Astrocyte of the hippocampus (primary cell): ENCODE results near the gene INTS4.
"Not testable (repeated sequence)": the region's sequence is repeated elsewhere in the genome, so short reads cannot be mapped to it uniquely, and the experiment has no call there.

Experiments used
- DNase-seq: peaks from one replicate; pipeline ENCODE4 v3.0.0; 2011; ENCODE audit warnings: low read depth, low spot score

INTS4 gene

GRCh38 chr11:78025378-78025777 lies 30.9 kb upstream of the INTS4 start:
- no peak for DNase-seq

- DNase-seq, result no peak
Measured at GRCh38 chr11:78023426-78023825, 29.0 kb upstream of the INTS4 start.

GRCh38 chr11:78022397-78023396 lies 28.2 kb upstream of the INTS4 start, which contains the start of gene KCTD14:
Gene KCTD14, minus strand, starts transcription at chr11:78023276. Its CDS starts 27 bp downstream, at chr11:78023249.
- peak; percentile 53 for DNase-seq

- DNase-seq, result no peak
Measured at GRCh38 chr11:78021611-78022010, 27.1 kb upstream of the INTS4 start.

GRCh38 chr11:78020246-78020645 lies 25.8 kb upstream of the INTS4 start:
- peak; percentile 48 for DNase-seq

GRCh38 chr11:78019808-78020207 lies 25.3 kb upstream of the INTS4 start:
- peak; percentile 52 for DNase-seq

- no peak for DNase-seq
Measured at GRCh38 chr11:78015878-78016277, 21.4 kb upstream of the INTS4 start.

GRCh38 chr11:78014937-78015520 lies 20.6 kb upstream of the INTS4 start:
- DNase-seq, result not testable (repeated sequence)

- DNase-seq, result no peak
Measured at GRCh38 chr11:78011301-78011700, 16.8 kb upstream of the INTS4 start.

GRCh38 chr11:78010755-78011154 lies 16.3 kb upstream of the INTS4 start:
- DNase-seq, result no peak

GRCh38 chr11:78010304-78010703 lies 15.8 kb upstream of the INTS4 start:
- no peak for DNase-seq

GRCh38 chr11:78009062-78009461 lies 14.6 kb upstream of the INTS4 start:
- DNase-seq, result no peak

- peak; percentile 83 for DNase-seq
Measured at GRCh38 chr11:78000193-78000592, 5.7 kb upstream of the INTS4 start.

GRCh38 chr11:77999446-78000030 lies 5.1 kb upstream of the INTS4 start:
- no peak for DNase-seq

GRCh38 chr11:77993902-77994301 lies 566 bp downstream of the INTS4 start:
- peak; percentile 8 for DNase-seq

GRCh38 chr11:77990981-77991380 lies 3.5 kb downstream of the INTS4 start:
- DNase-seq, result no peak

GRCh38 chr11:77986456-77986855 lies 8.0 kb downstream of the INTS4 start:
- DNase-seq, result not testable (repeated sequence)

GRCh38 chr11:77981346-77981947 lies 13.0 kb downstream of the INTS4 start:
- no peak for DNase-seq

GRCh38 chr11:77968337-77968736 lies 26.1 kb downstream of the INTS4 start:
- DNase-seq, result no peak

GRCh38 chr11:77967753-77968152 lies 26.7 kb downstream of the INTS4 start:
- no peak for DNase-seq

- DNase-seq, result no peak
Measured at GRCh38 chr11:77967121-77967520, 27.3 kb downstream of the INTS4 start.

GRCh38 chr11:77966338-77966737 lies 28.1 kb downstream of the INTS4 start:
- DNase-seq, result no peak
